Measurements from ENCODE around the gene SLC12A1.

Gene SLC12A1

DNA sequence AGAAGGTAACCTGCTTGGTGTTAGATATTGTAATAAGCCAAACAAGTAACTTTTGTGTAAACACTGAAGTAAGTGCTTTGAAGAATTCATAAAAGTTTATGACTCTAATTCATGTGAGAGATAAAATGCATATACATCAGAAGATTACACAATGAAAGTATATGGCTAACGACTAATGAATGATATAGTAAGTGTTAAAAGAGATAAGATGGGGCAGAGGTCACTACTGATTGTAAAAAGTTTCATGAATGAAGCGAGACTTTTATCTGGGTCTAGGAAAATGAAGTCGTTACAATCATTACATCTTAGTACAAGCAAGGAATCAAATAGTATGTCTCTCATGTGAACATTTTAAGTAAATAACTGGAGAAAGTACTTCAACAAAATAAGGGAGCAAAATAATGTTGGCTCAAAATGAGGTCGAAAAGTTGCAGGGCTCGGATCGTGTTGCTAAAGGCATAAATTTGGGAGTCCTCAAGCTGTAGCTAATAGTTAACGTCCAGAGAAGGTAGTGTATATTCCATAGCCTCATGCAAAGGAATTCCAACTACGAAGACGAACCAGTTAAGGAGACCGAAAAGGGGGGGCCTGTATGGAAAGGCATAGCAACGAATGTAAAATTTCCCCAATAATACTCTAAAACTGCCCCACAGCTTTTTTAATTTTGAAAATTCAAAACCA lies 124.1 kb downstream of the SLC12A1 start:
- H3K27ac ChIP-seq: peak overlapping the region; percentile 92

DNA sequence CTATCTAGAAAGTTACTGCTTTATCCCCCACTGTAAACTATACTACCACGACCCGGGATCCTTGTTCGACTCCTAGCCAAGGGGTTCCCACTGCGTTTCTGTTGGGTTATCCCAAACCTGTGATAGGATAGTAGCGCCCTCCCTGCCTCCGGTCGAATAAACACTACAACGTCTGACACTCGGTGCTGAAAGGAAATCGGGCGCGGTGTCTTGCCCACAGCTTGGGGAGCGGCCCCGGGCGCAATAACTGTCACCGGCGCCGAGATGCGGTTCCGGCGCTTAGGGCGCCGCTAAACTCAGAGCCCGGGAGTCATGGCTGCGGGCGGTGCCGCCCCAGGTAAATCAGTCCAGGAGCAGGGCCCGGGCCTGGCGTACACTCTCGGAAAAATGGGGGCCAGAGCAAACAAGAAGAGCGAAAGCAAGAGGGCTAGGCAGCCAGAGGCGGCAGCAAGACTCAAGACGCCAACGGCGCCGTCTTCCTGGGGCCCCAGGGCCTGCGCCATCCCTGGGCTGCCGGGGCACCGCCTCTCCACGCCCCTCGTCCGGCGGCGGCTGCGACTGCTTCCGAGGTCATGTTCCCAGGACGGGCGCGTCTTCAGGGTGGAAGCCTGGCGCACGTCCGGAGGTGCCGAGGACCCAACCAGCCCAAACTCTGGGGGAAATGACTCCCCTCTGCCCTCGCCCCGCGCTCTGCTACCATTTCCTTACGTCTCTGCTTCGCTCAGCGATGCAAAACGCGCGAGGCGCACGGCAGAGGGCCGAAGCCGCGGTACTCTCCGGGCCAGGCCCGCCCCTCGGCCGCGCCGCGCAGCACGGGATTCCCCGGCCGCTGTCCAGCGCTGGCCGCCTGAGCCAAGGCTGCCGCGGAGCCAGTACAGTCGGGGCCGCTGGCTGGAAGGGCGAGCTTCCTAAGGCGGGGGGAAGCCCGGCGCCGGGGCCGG lies 125.0 kb downstream of the SLC12A1 start, which contains the start of gene DUT:
Gene DUT, plus strand, starts transcription at position 575 of the 941 bp plus-strand sequence. Its CDS starts 87 bp downstream, at position 662.
- H3K4me1 ChIP-seq (ENCODE audit: control insufficient read depth in 1 of 2, insufficient read depth in 1 of 2, low read depth in 1 of 2, low read length in 1 of 2): peaks cover 38 to 66% of the 10 kb centered on the region in 2 experiments
- no peaks in the 10 kb centered on the region for H3K9me3 ChIP-seq
- no peaks in the 10 kb centered on the region for H3K36me3 ChIP-seq
- no peaks in the 10 kb centered on the region for H3K27me3 ChIP-seq
- H3K4me3 ChIP-seq (ENCODE audit: low read depth in 1 of 2, low read length in 1 of 2): peak within 1 kb of the TSS; percentile 74 to 90
- H3K27ac ChIP-seq: peak within 1 kb of the TSS; percentile 92
- TF ChIP-seq, protein P1, sequence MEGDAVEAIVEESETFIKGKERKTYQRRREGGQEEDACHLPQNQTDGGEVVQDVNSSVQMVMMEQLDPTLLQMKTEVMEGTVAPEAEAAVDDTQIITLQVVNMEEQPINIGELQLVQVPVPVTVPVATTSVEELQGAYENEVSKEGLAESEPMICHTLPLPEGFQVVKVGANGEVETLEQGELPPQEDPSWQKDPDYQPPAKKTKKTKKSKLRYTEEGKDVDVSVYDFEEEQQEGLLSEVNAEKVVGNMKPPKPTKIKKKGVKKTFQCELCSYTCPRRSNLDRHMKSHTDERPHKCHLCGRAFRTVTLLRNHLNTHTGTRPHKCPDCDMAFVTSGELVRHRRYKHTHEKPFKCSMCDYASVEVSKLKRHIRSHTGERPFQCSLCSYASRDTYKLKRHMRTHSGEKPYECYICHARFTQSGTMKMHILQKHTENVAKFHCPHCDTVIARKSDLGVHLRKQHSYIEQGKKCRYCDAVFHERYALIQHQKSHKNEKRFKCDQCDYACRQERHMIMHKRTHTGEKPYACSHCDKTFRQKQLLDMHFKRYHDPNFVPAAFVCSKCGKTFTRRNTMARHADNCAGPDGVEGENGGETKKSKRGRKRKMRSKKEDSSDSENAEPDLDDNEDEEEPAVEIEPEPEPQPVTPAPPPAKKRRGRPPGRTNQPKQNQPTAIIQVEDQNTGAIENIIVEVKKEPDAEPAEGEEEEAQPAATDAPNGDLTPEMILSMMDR (IDR thresholded peaks at IDR 0.05): no peak

More for the DNA sequence above, 124.1 kb downstream of the SLC12A1 start:
- Histone ChIP-seq H3K4me3 (ENCODE audit: low read depth in 1 of 2, low read length in 1 of 2) (peak overlapping the region; percentile 74 to 90), H3K27me3 (no peaks in the 10 kb centered on the region), H3K9me3 (no peaks in the 10 kb centered on the region), H3K4me1 (ENCODE audit: control insufficient read depth in 1 of 2, insufficient read depth in 1 of 2, low read depth in 1 of 2, low read length in 1 of 2) (peaks cover 36 to 60% of the 10 kb centered on the region in 2 experiments), H3K36me3 (no peaks in the 10 kb centered on the region)
- TF ChIP-seq, protein P1 (IDR thresholded peaks at IDR 0.05): no peak

DNA sequence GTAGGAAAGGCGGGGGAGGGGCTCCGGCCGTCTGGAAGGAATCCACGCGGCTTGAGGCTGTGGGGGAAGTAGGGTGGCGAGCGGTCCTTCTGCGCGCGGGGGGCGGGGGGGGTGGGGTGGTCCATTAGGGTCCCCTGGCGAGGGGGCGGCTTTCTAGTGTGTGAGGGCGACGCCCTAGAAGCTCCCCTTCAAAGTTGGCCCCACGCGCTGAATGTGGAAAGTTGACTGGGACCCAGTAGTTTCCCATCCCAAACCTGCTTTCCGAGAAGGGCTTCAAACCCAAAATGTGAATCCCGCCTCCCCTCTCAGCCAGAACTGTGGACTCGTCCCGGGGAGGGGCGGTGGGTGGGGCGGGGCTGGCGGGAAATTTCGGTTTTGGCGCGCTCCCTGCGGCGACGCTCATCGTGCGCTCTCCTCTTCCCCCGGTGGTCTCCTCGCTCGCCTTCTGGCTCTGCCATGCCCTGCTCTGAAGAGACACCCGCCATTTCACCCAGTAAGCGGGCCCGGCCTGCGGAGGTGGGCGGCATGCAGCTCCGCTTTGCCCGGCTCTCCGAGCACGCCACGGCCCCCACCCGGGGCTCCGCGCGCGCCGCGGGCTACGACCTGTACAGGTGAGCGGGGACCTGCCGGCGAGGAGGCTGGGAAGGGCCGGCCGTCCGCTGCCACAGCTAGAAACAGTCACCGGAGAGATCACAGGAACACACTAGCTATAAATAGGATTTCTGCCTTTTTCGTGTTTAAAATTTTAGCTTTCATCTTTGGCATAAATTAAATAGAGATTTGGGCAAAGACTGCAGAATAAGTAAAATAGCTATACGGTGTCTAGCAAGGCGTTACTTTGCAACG lies 125.9 kb downstream of the SLC12A1 start:
- peaks cover 38 to 66% of the 10 kb centered on the region in 2 experiments for H3K4me1 ChIP-seq (ENCODE audit: control insufficient read depth in 1 of 2, insufficient read depth in 1 of 2, low read depth in 1 of 2, low read length in 1 of 2)
- TF ChIP-seq, protein P1 (IDR thresholded peaks at IDR 0.05): no peak
- H3K9me3 ChIP-seq: no peaks in the 10 kb centered on the region

DNA sequence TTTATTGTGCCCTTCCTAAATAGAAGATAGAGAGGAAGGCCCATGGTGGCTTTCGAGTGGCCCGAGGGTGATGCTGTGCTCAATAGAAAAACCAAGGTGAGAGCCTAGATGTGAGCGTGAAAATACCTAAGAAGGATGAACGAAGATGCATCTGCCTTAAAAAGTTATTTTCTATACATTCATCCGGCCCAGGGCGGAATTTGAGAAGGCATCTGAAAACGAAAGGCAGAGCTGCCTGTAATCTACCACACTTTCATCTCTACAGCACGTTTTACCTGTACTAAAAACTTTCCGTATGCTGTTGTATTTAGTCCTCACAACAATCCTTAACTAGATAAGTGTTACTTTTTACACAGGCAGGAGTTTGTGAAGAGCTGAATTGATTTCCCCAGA lies 126.5 kb downstream of the SLC12A1 start:
- TF ChIP-seq, protein P1 (IDR thresholded peaks at IDR 0.05): no peak
- H3K27ac ChIP-seq: peak overlapping the region; percentile 92

More for the DNA sequence above, 125.9 kb downstream of the SLC12A1 start:
- H3K27me3 ChIP-seq: no peaks in the 10 kb centered on the region
- H3K36me3 ChIP-seq: no peaks in the 10 kb centered on the region
- H3K4me3 ChIP-seq (ENCODE audit: low read depth in 1 of 2, low read length in 1 of 2): peak overlapping the region; percentile 74 to 90
- H3K27ac ChIP-seq: peak overlapping the region; percentile 92

DNA sequence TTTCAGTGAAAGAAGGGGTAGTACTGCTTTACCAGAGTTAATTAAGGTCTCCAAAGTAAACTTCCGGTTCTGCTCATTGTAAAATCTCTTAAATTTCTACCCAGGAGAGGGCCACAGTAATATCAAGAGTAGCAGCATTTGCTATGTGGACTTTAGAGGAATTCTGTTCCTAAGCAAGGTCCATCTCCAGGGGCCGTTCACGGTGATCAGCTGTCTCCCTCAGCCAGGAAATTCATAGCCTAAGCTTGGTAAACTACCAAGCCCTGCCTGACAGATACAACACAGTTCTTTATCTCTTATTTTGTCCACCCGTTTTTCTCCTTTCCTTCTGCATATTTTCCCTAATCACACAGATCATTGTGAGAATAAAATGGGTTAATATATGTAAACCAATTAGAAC lies 127.4 kb downstream of the SLC12A1 start:
- H3K9me3 ChIP-seq: no peaks in the 10 kb centered on the region
- no peaks in the 10 kb centered on the region for H3K36me3 ChIP-seq
- no peaks in the 10 kb centered on the region for H3K27me3 ChIP-seq
- TF ChIP-seq, protein P1 (IDR thresholded peaks at IDR 0.05): no peak
- peak overlapping the region; percentile 33 for H3K27ac ChIP-seq
- peaks cover 38 to 60% of the 10 kb centered on the region in 2 experiments for H3K4me1 ChIP-seq (ENCODE audit: control insufficient read depth in 1 of 2, insufficient read depth in 1 of 2, low read depth in 1 of 2, low read length in 1 of 2)
- H3K4me3 ChIP-seq (ENCODE audit: low read depth in 1 of 2, low read length in 1 of 2): no peak overlapping the region

More for the DNA sequence above, 126.5 kb downstream of the SLC12A1 start:
- Histone ChIP-seq H3K4me1 (ENCODE audit: control insufficient read depth in 1 of 2, insufficient read depth in 1 of 2, low read depth in 1 of 2, low read length in 1 of 2) (peaks cover 38 to 66% of the 10 kb centered on the region in 2 experiments), H3K27me3 (no peaks in the 10 kb centered on the region), H3K9me3 (no peaks in the 10 kb centered on the region), H3K4me3 (ENCODE audit: low read depth in 1 of 2, low read length in 1 of 2) (peak overlapping the region; percentile 74 to 90), H3K36me3 (no peaks in the 10 kb centered on the region)
